K562 (cell line): ENCODE measurements around the gene C11orf65.

Experiments
- EZH2 ChIP-seq: IDR thresholded peaks from 2 replicates; pipeline ENCODE4 v1.6.1; 2012; ENCODE audit warnings: low read depth, mild to moderate bottlenecking, inconsistent platforms, low read length, borderline replicate concordance
- KLF13 ChIP-seq: fragments of 450-650 bp; IDR thresholded peaks from 2 replicates; pipeline ENCODE4 v1.6.1; 2016; ENCODE audit warnings: missing genetic modification characterization, low read depth, mild to moderate bottlenecking, missing compliant biosample characterization, moderate library complexity, borderline replicate concordance
- MYC ChIP-seq, 2 experiments: fragments of 250-450 bp in 1 of 2; sonication (Bioruptor Pico) in 1 of 2; IDR thresholded peaks; 2 replicates each; pipeline versions ENCODE4 v1.5.1 to v1.6.1; 2012 to 2021; ENCODE audit warnings: low read depth in 2 of 2, borderline replicate concordance in 1 of 2, improper control_type of control experiment in 1 of 2, low read length in 1 of 2, mild to moderate bottlenecking in 1 of 2, moderate library complexity in 1 of 2
- POLR2AphosphoS5 ChIP-seq: IDR thresholded peaks from 2 replicates; pipeline ENCODE4 v1.6.1; 2011; ENCODE audit warnings: mild to moderate bottlenecking, low read depth, low read length, moderate library complexity; ENCODE audit not compliant: control insufficient read depth, insufficient read depth
- TEAD2 ChIP-seq: fragments of 450-650 bp; IDR thresholded peaks from 2 replicates; pipeline ENCODE4 v1.6.1; 2016; ENCODE audit warnings: missing genetic modification characterization, control low read depth, missing compliant biosample characterization
- ZBTB8A ChIP-seq: fragments of 450-650 bp; IDR thresholded peaks from 2 replicates; pipeline ENCODE4 v1.6.1; 2018; ENCODE audit warnings: mild to moderate bottlenecking, moderate library complexity; ENCODE audit not compliant: partially characterized antibody
- TF ChIP-seq, protein P1 (sequence below), 3 experiments: IDR thresholded peaks in 2 of 3; conservative IDR thresholded peaks in 1 of 3; 2 replicates each; pipeline ENCODE4 v1.5.1; 2011 to 2012; ENCODE audit warnings: low read length in 3 of 3, mild to moderate bottlenecking in 3 of 3, control low read depth in 2 of 3, improper control_type of control experiment in 1 of 3, inconsistent platforms in 1 of 3, low read depth in 1 of 3, mixed read lengths in 1 of 3, moderate library complexity in 1 of 3; ENCODE audit not compliant: insufficient read depth in 2 of 3
- TF ChIP-seq, protein P2 (sequence below): fragments of 250-450 bp; sonication (Bioruptor Pico); IDR thresholded peaks from 2 replicates; pipeline ENCODE4 v1.4.0; 2020

DNA sequence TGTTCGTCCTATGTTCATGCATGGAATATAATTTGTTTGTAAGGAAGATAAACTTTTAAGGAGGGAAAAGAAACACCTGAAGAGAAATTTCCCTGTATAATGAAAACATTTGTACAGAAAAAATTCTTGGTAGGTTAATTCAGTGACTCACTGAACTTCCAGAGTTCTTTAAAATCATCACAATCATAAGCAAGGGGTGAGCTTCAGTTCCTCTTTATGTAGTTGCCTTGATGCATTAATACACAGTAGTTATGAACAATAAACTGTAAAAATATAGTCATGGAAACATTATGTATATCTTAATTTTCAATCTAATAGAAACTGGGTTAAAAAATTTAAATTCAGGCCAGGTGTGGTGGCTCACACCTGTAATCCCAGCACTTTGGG is 1.1 kb upstream of the C11orf65 start:
- TF ChIP-seq ZBTB8A = no peak
- no peak for TF ChIP-seq KLF13 (tag)
- no peak for TF ChIP-seq EZH2
- TF ChIP-seq MYC (IDR thresholded peaks at IDR 0.05; ENCODE audit: low read depth, low read length) = no peak
- no peak for TF ChIP-seq MYC (CRISPR knock-in tag; IDR thresholded peaks at IDR 0.05; ENCODE audit: borderline replicate concordance, low read depth)
- TF ChIP-seq TEAD2 = no peak
- TF ChIP-seq, protein P1, sequence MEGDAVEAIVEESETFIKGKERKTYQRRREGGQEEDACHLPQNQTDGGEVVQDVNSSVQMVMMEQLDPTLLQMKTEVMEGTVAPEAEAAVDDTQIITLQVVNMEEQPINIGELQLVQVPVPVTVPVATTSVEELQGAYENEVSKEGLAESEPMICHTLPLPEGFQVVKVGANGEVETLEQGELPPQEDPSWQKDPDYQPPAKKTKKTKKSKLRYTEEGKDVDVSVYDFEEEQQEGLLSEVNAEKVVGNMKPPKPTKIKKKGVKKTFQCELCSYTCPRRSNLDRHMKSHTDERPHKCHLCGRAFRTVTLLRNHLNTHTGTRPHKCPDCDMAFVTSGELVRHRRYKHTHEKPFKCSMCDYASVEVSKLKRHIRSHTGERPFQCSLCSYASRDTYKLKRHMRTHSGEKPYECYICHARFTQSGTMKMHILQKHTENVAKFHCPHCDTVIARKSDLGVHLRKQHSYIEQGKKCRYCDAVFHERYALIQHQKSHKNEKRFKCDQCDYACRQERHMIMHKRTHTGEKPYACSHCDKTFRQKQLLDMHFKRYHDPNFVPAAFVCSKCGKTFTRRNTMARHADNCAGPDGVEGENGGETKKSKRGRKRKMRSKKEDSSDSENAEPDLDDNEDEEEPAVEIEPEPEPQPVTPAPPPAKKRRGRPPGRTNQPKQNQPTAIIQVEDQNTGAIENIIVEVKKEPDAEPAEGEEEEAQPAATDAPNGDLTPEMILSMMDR (IDR thresholded peaks at IDR 0.05 in 2 of 3, conservative IDR thresholded peaks at IDR 0.05 in 1 of 3; ENCODE audit: insufficient read depth in 2 of 3, low read depth in 1 of 3, low read length in 3 of 3) = no peak
- TF ChIP-seq, protein P2, sequence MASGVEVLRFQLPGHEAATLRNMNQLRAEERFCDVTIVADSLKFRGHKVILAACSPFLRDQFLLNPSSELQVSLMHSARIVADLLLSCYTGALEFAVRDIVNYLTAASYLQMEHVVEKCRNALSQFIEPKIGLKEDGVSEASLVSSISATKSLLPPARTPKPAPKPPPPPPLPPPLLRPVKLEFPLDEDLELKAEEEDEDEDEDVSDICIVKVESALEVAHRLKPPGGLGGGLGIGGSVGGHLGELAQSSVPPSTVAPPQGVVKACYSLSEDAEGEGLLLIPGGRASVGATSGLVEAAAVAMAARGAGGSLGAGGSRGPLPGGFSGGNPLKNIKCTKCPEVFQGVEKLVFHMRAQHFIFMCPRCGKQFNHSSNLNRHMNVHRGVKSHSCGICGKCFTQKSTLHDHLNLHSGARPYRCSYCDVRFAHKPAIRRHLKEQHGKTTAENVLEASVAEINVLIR (CRISPR knock-in tag) = no peak
- no peak for TF ChIP-seq POLR2AphosphoS5
